Heart left ventricle (tissue), 16 donors: Measurements from ENCODE around the gene ZNF692. TPM values are rescaled to one million over a fixed set of nuclear protein-coding genes. Genes with fewer than 3 reads are reported as not detected.

ENCODE experiments used
- ATAC-seq, 4 donors: fragments of 200-7000 bp; cut with Tn5 transposase; one replicate each; pipeline ENCODE4 v1.9.1; 2020 to 2022; ENCODE audit warnings: moderate library complexity in 4 of 4, mild to moderate bottlenecking in 3 of 4, moderate number of reproducible peaks in 1 of 4
- DNase-seq, 5 donors: peaks; one replicate each; pipeline ENCODE4 v3.0.0-alpha.2; 2020
- H3K27ac ChIP-seq, 12 donors: fragments of 200-600 bp; sonication (generic) in 4 of 12; one replicate each; pipeline versions ENCODE4 v1.5.0 to v1.8.0; 2016 to 2022; ENCODE audit warnings: mild to moderate bottlenecking in 2 of 12
- H3K27me3 ChIP-seq, 9 donors: fragments of 200-600 bp; sonication (generic) in 2 of 9; one replicate each; pipeline versions ENCODE4 v1.5.1 to v1.8.0; 2016 to 2022; ENCODE audit warnings: mild to moderate bottlenecking in 3 of 9
- H3K36me3 ChIP-seq, 9 donors: fragments of 200-600 bp; sonication (generic) in 2 of 9; one replicate each; pipeline versions ENCODE4 v1.5.0 to v1.8.0; 2018 to 2022; ENCODE audit warnings: mild to moderate bottlenecking in 2 of 9
- H3K4me1 ChIP-seq, 12 donors: fragments of 200-600 bp; sonication (generic) in 4 of 12; one replicate each; pipeline versions ENCODE4 v1.5.0 to v1.8.0; 2016 to 2022; ENCODE audit warnings: mild to moderate bottlenecking in 3 of 12
- H3K4me3 ChIP-seq, 12 donors: fragments of 200-600 bp; sonication (generic) in 4 of 12; one replicate each; pipeline versions ENCODE4 v1.5.0 to v1.8.0; 2017 to 2022; ENCODE audit warnings: mild to moderate bottlenecking in 9 of 12, moderate library complexity in 4 of 12
- H3K9me3 ChIP-seq, 12 donors: fragments of 200-600 bp; sonication (generic) in 4 of 12; one replicate each; pipeline versions ENCODE4 v1.5.0 to v1.8.0; 2016 to 2022; ENCODE audit warnings: mild to moderate bottlenecking in 1 of 12
- POLR2A ChIP-seq, 2 donors: fragments of 450-650 bp; IDR thresholded peaks; one replicate each; pipeline ENCODE4 v1.6.1; 2017; ENCODE audit warnings: antibody characterized with exemption in 2 of 2, mild to moderate bottlenecking in 2 of 2, moderate library complexity in 2 of 2
- WGBS, 4 donors: extraction: QIAGEN DNeasy Blood & Tissue Kit in 2 of 4; methylation state at CpG; one replicate each; pipeline versions ENCODE4 v1.1.5 to v1.1.7; 2013 to 2018; 5-methylcytosine and 5-hydroxymethylcytosine counted together
- intact Hi-C, 10 donors: fragments of 100-400 bp; cut with DNase I; formaldehyde crosslinking; loops; one replicate each; pipeline versions ENCODE4 v1.11.1 to v1.14.2; 2022
- polyA plus RNA-seq, 2 donors: library from polyadenylated mRNA; stranded (reverse); fragments of 200-250 nt; gene quantifications; one replicate each; pipeline ENCODE4 v1.2.3, GENCODE V29; 2013
- total RNA-seq, 9 donors: library from RNA; depleted of rRNA in 2 of 9; stranded (reverse); fragments of >200 nt in 2 of 9; fragmentation: NEBNext Ultra II Directional in 3 of 9; extraction: Animal tissue kit (Norgen Biotek cat#: 25700) in 3 of 9; gene quantifications; one replicate each; pipeline versions ENCODE4 v1.1.0 to v1.2.4, GENCODE V29; 2016 to 2023
- TF ChIP-seq, protein P1 (sequence below), 12 donors: fragments of 200-600 bp; sonication (generic) in 4 of 12; IDR thresholded peaks; one replicate each; pipeline versions ENCODE4 v1.5.0 to v1.8.0; 2018 to 2022; ENCODE audit warnings: antibody characterized with exemption in 12 of 12, mild to moderate bottlenecking in 5 of 12
- donor health status: ischemic (EF 13 %, LVEDD 7.1; RV severe dilation, severe dysfunction).
- donor health status: healthy with polysubstance abuse.
- donor health status: DM: no; HTN: yes; CAD: no.
- donor health status: DM: no; HTN: no; CAD: no.
- donor health status: ischemic (EF 25% LVEDD 6.9; RV normal size, moderate dysfunction).
- donor health status: ischemic (EF 25% LVEDD 5.7; RV mildly dilated, moderate dysfunction).
- donor health status: healthy.
- donor health status: DM: yes; HTN: yes; CAD: no.
- donor health status: ischemic (EF 35%, LVEDD 5.7; RV mildly dilated, moderate dysfunction).
- donor health status: nonischemic (EF 11% LVEDD 7.7; RV severe dilation, severe dysfunction).
- donor health status: DM: yes; HTN: yes; CAD: no.
- donor health status: PGD.
- donor health status: ischemic (EF 29% LVEDD 5.4; RV normal size, mild dysfunction).
- donor health status: nonischemic (EF 23%, LVEDD 6.1; RV moderate dilation, normal function).

ZNF692 gene
- total and polyA plus RNA-seq, 11 donors: 7.4 to 32.4 (median 14.8) TPM

DNA sequence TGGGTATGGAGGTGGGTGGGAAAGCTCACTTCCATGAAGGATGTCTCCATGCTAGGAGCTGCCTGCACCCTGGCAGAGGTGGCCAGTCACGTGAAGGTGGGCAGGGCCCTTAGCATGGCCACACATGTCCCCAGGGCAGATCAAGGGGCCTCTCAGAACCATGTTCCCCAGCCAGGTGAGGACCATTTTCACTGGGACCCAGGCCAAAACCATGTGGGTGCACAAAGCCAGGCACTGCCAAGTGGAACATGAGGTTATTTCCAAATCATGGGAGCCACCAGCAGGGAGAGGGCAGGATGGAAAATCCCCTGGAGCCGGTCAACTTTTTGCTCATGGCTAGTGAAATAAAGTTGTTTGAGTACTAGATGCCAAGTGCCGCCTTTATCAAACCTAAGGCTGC is 9.7 kb downstream of the ZNF692 start:
- H3K27ac ChIP-seq: no peak overlapping the region
- ATAC-seq (peak in 1 of 4 donors; percentile 6), DNase-seq (no peak)
- no peaks in the 10 kb centered on the region for H3K9me3 ChIP-seq
- H3K27me3 ChIP-seq: no peaks in the 10 kb centered on the region
- intact Hi-C loops: no loop called here
- no peak overlapping the region for H3K4me3 ChIP-seq
- H3K36me3 ChIP-seq: peaks cover 2 to 82% (median 75%) of the 10 kb centered on the region in 9 donors
- peaks cover 0 to 16% (median 0%) of the 10 kb centered on the region in 12 donors for H3K4me1 ChIP-seq
- 66 to 88% (median 76%) methylated on average over 3 of the region's 3 CpGs for WGBS, 4 donors
- TF ChIP-seq, protein P1, sequence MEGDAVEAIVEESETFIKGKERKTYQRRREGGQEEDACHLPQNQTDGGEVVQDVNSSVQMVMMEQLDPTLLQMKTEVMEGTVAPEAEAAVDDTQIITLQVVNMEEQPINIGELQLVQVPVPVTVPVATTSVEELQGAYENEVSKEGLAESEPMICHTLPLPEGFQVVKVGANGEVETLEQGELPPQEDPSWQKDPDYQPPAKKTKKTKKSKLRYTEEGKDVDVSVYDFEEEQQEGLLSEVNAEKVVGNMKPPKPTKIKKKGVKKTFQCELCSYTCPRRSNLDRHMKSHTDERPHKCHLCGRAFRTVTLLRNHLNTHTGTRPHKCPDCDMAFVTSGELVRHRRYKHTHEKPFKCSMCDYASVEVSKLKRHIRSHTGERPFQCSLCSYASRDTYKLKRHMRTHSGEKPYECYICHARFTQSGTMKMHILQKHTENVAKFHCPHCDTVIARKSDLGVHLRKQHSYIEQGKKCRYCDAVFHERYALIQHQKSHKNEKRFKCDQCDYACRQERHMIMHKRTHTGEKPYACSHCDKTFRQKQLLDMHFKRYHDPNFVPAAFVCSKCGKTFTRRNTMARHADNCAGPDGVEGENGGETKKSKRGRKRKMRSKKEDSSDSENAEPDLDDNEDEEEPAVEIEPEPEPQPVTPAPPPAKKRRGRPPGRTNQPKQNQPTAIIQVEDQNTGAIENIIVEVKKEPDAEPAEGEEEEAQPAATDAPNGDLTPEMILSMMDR (IDR thresholded peaks at IDR 0.05): no peak
- TF ChIP-seq POLR2A (IDR thresholded peaks at IDR 0.05): no peak

DNA sequence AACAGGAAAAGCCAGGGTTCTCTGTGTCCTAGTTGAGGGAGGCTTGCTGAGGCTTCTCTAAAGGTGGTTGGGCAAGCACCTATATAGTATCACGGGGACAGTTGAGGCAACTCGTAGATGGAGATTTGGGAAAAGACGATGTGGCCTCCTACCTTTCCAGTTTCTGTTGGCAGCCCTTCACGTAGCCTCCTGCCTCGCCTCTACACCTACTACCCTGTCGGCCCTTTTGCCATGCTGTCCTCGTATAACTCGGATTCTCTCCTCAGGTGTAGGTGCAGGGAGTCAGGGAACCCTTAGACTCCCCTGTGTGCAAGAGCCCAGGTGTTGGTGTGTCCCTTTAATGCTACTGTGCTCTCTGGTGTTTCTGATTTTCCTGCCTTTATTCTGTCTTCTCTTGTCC is 10.3 kb downstream of the ZNF692 start:
- peaks cover 2 to 76% (median 71%) of the 10 kb centered on the region in 9 donors for H3K36me3 ChIP-seq
- DNase-seq (no peak), ATAC-seq (no peak)
- H3K27me3 ChIP-seq: no peaks in the 10 kb centered on the region
- H3K4me3 ChIP-seq: no peak overlapping the region
- 94 to 96% (median 95%) methylated on average over 8 of the region's 8 CpGs for WGBS, 4 donors
- peaks cover 0 to 16% (median 0%) of the 10 kb centered on the region in 12 donors for H3K4me1 ChIP-seq
- H3K9me3 ChIP-seq: no peaks in the 10 kb centered on the region
- no peak overlapping the region for H3K27ac ChIP-seq
- TF ChIP-seq, protein P1 (IDR thresholded peaks at IDR 0.05): no peak
- intact Hi-C loops: no loop called here

DNA sequence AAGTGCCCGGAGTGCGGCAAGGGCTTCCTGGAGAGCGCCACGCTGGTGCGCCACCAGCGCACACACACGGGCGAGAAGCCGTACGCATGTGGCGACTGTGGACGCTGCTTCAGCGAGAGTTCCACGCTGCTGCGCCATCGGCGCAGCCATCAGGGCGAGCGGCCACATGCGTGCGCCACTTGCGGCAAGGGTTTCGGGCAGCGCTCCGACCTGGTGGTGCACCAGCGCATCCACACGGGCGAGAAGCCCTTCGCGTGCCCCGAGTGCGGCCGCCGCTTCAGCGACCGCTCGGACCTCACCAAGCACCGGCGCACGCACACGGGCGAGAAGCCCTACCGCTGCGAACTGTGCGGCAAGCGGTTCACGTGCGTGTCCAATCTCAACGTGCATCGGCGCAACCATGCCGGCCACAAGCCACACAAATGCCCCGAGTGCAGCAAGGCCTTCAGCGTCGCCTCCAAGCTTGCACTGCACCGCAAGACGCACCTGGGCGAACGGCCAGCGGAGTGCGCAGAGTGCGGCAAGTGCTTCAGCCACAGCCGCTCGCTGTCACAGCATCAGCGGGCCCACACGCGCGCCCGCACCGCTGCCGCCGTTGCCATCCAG is 10.8 kb downstream of the ZNF692 start:
- Histone ChIP-seq H3K9me3 (no peaks in the 10 kb centered on the region), H3K4me3 (no peak overlapping the region), H3K4me1 (peaks cover 0 to 21% (median 4%) of the 10 kb centered on the region in 12 donors), H3K27me3 (no peaks in the 10 kb centered on the region), H3K27ac (no peak overlapping the region), H3K36me3 (peaks cover 2 to 78% (median 70%) of the 10 kb centered on the region in 9 donors)
- ATAC-seq (no peak), DNase-seq (no peak)
- TF ChIP-seq, protein P1 (IDR thresholded peaks at IDR 0.05): no peak
- TF ChIP-seq POLR2A (IDR thresholded peaks at IDR 0.05): no peak
- intact Hi-C loops: no loop called here
- WGBS, 4 donors: 94 to 97% (median 96%) methylated on average over 39 to 72 of the region's 72 CpGs

DNA sequence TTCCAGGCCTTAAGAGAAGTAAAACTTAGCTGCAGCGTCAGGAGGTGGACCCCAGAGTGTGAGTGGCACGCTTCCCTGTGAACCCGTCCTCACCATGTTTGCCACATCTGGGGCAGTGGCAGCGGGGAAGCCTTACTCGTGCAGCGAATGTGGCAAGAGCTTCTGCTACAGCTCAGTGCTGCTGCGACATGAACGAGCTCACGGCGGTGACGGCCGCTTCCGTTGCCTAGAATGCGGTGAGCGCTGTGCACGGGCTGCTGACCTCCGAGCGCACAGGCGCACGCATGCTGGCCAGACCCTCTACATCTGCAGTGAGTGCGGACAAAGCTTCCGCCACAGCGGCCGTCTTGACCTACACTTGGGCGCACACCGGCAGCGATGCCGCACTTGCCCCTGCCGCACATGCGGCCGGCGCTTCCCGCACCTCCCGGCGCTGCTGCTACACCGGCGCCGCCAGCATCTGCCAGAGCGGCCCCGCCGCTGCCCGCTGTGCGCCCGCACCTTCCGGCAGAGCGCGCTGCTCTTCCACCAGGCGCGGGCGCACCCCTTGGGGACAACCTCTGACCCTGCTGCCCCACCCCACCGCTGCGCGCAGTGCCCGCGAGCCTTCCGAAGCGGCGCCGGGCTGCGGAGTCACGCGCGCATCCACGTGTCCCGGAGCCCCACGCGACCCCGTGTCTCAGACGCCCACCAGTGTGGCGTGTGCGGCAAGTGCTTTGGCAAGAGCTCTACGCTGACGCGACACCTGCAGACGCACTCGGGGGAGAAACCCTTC is 11.5 kb downstream of the ZNF692 start:
- ATAC-seq (peak in 1 of 4 donors; percentile 2), DNase-seq (no peak)
- no peak for TF ChIP-seq POLR2A (IDR thresholded peaks at IDR 0.05)
- TF ChIP-seq, protein P1 (IDR thresholded peaks at IDR 0.05): no peak
- H3K27ac ChIP-seq: no peak overlapping the region
- no peak overlapping the region for H3K4me3 ChIP-seq
- intact Hi-C loops: no loop called here
- H3K36me3 ChIP-seq: peaks cover 2 to 83% (median 70%) of the 10 kb centered on the region in 9 donors
- H3K27me3 ChIP-seq: no peaks in the 10 kb centered on the region
- peaks cover 0 to 28% (median 8%) of the 10 kb centered on the region in 12 donors for H3K4me1 ChIP-seq
- no peaks in the 10 kb centered on the region for H3K9me3 ChIP-seq
- WGBS, 4 donors: 91 to 98% (median 93%) methylated on average over 35 to 76 of the region's 76 CpGs
